BJ (cell line): ENCODE data around the gene KIF1A. TPM values are rescaled to one million over a fixed set of nuclear protein-coding genes. Genes with fewer than 3 reads are reported as not detected.
"Not testable (repeated sequence)": the region's sequence is repeated elsewhere in the genome, so short reads cannot be mapped to it uniquely, and the experiment has no call there.

Source experiments
- CTCF ChIA-PET: fragments of 350-600 bp; formaldehyde crosslinking; extraction: SDS; loops from one replicate; lab custom pipeline; 2021; ENCODE audit warnings: antibody characterized with exemption, inconsistent platforms; lab: Yijun Ruan, JAX
- POLR2A ChIA-PET: fragments of 300-600 bp; sonication (Branson Sonifier 250); formaldehyde crosslinking; extraction: SDS; loops from one replicate; lab custom pipeline; 2021; ENCODE audit warnings: antibody characterized with exemption; lab: Charles Lee
- DNase-seq: peaks from one replicate; pipeline ENCODE4 v3.0.0-alpha.2; 2011; ENCODE audit warnings: low read depth
- H3K27me3 ChIP-seq: 2 replicates; pipeline ENCODE4 v1.6.0; 2011; ENCODE audit warnings: low read length; ENCODE audit not compliant: control insufficient read depth, insufficient read depth
- H3K36me3 ChIP-seq: 2 replicates; pipeline ENCODE4 v1.5.1; 2011; ENCODE audit warnings: low read length; ENCODE audit not compliant: control insufficient read depth, insufficient read depth
- H3K4me3 ChIP-seq: 2 replicates; pipeline ENCODE4 v1.5.1; 2011; ENCODE audit warnings: low read depth, mild to moderate bottlenecking, control low read depth, low read length
- polyA plus RNA-seq: library from polyadenylated mRNA; depleted of rRNA; stranded (reverse); fragments of >200 nt; gene quantifications from 2 replicates; pipeline ENCODE4 v1.2.3, GENCODE V29; 2011
- TF ChIP-seq, protein P1 (sequence below): IDR thresholded peaks from 2 replicates; pipeline ENCODE4 v1.5.1; 2011; ENCODE audit warnings: low read depth, mild to moderate bottlenecking, control low read depth, inconsistent platforms, low read length, moderate library complexity; ENCODE audit not compliant: insufficient read depth

The KIF1A gene
- polyA plus RNA-seq, 1 experiment, result 0.01 TPM

DNA sequence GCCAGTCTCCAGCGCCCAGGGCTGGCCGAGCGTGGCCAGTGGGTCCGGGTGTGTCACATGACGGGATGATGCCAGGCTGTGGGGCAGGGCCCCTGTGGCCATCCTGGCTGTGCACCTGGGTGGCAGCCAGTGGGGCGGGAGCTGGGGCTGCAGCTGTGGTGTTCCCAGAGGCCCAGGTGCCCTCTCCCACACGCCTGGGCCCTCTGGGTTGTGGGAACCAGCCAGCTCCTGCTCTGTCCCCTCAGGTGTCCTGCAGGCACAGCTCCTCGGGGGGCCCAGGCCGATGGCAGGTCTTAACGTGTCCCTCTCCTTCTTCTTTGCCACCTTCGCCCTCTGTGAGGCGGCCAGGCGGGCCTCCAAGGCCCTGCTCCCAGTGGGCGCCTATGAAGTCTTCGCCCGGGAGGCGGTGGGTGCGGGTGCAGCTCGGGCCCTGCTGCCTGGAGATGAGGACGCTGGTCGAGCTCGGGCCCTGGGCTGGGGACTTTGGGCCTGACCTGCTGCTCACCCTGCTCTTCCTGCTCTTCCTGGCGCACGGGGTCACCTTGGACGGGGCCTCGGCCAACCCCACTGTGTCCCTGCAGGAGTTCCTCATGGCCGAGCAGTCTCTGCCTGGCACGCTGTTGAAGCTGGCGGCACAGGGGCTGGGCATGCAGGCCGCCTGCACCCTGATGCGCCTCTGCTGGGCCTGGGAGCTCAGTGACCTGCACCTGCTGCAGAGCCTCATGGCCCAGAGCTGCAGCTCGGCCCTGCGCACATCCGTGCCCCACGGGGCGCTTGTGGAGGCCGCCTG is 128.2 kb downstream of the KIF1A start, which contains the start of gene AQP12A:
AQP12A (plus strand) TSS at position 236 of the 790 bp plus-strand sequence; CDS start at position 284, 48 bp downstream.
- POLR2A ChIA-PET, H3K27me3 ChIP-seq, CTCF ChIA-PET, H3K36me3 ChIP-seq, H3K4me3 ChIP-seq, DNase-seq: not testable (repeated sequence)

DNA sequence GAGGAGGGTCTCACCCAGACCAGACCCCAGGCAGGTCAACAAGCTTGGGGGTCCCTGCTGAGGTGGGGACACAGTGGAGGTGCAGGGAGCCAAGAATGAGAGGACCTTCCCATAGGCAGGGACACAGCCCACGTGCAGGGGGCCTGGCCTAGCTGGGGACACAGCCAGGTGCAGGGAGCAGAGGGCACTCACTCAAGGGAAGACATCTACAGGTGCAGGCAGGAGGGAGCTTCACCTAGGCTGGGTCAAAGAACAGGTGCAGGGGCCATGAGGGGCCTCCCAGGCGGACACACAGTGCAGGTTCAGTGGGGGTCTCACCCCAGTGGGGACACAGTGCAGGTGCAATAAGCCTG is 129.0 kb downstream of the KIF1A start:
- H3K27me3 ChIP-seq, H3K4me3 ChIP-seq, DNase-seq, H3K36me3 ChIP-seq, POLR2A ChIA-PET, CTCF ChIA-PET: not testable (repeated sequence)

DNA sequence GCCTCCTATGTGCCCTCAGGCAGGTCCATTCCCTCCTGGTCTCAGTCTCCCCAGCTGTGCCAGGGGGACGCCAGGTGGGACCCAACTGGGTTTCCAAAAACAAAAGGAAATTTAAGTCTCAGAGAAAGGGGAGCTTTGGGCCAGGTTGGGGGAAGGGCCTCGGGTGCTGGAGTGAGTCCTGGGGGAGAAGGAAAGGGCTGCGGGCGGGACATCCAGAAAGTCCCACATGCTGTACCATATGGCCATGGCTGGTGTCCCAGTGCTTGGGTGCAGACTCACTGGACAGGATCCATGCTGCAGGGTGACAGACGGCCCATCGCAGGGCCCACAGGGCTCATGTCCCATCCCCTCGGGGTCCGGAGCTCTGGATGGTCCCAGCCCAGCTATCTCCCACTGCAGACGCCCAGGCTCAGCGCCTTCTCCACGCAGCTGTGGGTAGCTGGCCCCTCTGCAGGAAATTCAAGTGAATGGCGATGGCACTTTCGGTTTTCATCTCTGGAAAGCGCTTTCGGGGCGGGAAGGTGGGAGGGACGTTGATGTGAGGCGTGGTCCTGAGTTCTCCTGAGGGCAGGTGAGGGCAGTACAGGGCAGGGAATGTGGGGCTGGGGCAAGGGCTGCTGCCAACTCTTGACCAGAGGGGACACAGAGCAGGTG is 129.5 kb downstream of the KIF1A start:
- DNase-seq, H3K36me3 ChIP-seq, POLR2A ChIA-PET, H3K27me3 ChIP-seq, CTCF ChIA-PET, H3K4me3 ChIP-seq: not testable (repeated sequence)

DNA sequence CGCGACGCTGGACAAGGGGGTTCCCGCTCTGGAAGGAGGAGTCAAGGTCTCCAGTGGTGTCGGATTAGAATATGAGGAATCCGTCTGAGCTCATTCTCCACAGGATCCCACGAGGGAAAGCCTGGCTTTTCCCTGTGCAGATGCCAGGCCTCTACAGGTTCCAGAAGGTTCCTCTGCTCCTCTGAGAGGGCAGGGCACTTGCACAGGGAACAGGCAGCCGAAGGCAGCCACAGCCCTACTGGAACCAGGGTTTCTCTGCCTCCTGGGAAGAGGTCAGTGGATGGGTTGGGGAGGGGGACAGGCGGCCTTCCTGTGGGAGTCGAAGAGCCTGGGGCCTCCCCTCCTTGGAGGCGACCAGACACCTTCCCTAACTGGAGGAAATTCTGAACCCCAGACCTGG is 130.0 kb downstream of the KIF1A start:
- H3K36me3 ChIP-seq, result no peaks in the 10 kb centered on the region
- no peak overlapping the region for H3K4me3 ChIP-seq
- TF ChIP-seq, protein P1, sequence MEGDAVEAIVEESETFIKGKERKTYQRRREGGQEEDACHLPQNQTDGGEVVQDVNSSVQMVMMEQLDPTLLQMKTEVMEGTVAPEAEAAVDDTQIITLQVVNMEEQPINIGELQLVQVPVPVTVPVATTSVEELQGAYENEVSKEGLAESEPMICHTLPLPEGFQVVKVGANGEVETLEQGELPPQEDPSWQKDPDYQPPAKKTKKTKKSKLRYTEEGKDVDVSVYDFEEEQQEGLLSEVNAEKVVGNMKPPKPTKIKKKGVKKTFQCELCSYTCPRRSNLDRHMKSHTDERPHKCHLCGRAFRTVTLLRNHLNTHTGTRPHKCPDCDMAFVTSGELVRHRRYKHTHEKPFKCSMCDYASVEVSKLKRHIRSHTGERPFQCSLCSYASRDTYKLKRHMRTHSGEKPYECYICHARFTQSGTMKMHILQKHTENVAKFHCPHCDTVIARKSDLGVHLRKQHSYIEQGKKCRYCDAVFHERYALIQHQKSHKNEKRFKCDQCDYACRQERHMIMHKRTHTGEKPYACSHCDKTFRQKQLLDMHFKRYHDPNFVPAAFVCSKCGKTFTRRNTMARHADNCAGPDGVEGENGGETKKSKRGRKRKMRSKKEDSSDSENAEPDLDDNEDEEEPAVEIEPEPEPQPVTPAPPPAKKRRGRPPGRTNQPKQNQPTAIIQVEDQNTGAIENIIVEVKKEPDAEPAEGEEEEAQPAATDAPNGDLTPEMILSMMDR, result no peak
- peaks cover 4% of the 10 kb centered on the region; the same call in 1 of the 2 replicates for H3K27me3 ChIP-seq
- CTCF ChIA-PET, result no interaction called here
- no peak for DNase-seq
- POLR2A ChIA-PET, result no interaction called here

DNA sequence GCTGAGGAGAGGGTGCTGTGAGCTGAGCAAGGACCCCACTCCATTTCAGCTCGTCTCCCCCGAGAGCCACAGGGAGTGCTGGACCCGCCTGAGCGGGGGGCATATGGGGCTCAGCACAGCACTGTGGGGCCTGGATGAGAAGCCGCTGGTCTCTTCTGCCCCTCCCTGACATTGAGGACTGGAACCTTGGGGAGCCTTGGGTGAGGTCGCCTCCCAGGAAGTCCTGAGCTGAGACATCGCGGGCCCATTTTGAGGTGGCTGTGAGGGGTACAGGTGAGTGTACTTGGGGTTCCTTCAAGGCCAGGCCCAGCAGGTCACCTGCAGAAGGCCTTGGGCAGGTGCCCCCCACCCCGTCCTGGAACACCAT is 131.5 kb downstream of the KIF1A start:
- DNase-seq, result no peak
- ChIA-PET POLR2A (no interaction called here), CTCF (no interaction called here)
- Histone ChIP-seq H3K36me3 (no peaks in the 10 kb centered on the region), H3K27me3 (peaks cover 4% of the 10 kb centered on the region; the same call in 1 of the 2 replicates), H3K4me3 (no peak overlapping the region)
- TF ChIP-seq, protein P1, result no peak

DNA sequence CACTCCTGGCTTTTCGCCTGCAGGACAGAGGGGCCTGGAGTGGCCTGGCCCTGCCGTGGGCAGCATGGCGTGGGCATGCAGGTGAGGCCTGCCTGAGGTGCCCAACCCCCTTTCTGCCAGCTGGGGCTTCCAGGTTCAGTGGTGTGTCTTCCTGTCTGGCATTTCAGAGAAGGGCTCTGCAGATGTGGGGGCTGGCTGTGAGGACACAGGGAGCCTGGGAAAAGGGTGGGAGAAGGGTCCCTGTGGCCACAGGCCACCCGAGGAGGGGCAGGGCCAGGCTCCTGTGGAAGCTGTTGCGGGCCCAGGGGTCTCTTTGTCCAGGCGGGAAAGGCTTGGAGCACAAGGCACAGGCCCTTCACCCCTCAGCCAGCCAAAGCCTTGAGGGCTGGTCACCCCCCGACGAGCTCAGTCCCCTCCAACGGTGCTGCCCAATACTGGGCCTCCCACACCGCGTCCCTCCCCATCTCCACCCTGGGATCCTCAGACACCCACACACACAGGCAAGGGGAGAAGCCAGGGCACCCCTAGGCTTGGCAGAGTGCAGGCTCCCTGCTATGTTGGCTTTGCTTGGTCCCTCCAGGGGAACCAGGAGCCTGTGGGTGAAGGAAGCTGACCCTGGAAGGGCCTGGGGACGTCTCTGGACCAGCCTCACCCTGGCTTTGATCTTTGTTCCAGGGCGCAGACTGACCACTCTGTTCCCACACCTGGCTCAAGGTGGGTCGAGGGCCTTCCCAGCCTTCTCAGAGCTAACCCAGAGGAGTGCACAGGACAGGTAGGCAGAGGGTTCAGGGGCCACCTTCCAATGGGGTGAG is 132.1 kb downstream of the KIF1A start:
- H3K4me3 ChIP-seq, result no peak overlapping the region
- DNase-seq, result no peak
- CTCF ChIA-PET, result no interaction called here
- peaks cover 4% of the 10 kb centered on the region; the same call in 1 of the 2 replicates for H3K27me3 ChIP-seq
- TF ChIP-seq, protein P1, result no peak
- POLR2A ChIA-PET, result no interaction called here
- H3K36me3 ChIP-seq, result no peaks in the 10 kb centered on the region
